ENCODE data around the gene KIRREL1. TPM values are rescaled to one million over a fixed set of nuclear protein-coding genes. Genes with fewer than 3 reads are reported as not detected.

KIRREL1 gene
- total RNA-seq, 4 donors from 2014 or later: 34.1 to 102 (median 57.4) TPM

GRCh38 chr1:158100498-158100897 is 107.1 kb downstream of the KIRREL1 start:
- no peaks in the 10 kb centered on the region for H3K36me3 ChIP-seq
- no peaks in the 10 kb centered on the region for H3K4me1 ChIP-seq
- no peak overlapping the region for H3K27ac ChIP-seq
- intact Hi-C loops (cut with DNase I; ENCODE audit: low total_unique reads): no loop called here
- TF ChIP-seq POLR2A (IDR thresholded peaks at IDR 0.05): no peak
- TF ChIP-seq, protein P1, sequence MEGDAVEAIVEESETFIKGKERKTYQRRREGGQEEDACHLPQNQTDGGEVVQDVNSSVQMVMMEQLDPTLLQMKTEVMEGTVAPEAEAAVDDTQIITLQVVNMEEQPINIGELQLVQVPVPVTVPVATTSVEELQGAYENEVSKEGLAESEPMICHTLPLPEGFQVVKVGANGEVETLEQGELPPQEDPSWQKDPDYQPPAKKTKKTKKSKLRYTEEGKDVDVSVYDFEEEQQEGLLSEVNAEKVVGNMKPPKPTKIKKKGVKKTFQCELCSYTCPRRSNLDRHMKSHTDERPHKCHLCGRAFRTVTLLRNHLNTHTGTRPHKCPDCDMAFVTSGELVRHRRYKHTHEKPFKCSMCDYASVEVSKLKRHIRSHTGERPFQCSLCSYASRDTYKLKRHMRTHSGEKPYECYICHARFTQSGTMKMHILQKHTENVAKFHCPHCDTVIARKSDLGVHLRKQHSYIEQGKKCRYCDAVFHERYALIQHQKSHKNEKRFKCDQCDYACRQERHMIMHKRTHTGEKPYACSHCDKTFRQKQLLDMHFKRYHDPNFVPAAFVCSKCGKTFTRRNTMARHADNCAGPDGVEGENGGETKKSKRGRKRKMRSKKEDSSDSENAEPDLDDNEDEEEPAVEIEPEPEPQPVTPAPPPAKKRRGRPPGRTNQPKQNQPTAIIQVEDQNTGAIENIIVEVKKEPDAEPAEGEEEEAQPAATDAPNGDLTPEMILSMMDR (IDR thresholded peaks at IDR 0.05): no peak
- H3K27me3 ChIP-seq: no peaks in the 10 kb centered on the region
- no peaks in the 10 kb centered on the region for H3K9me3 ChIP-seq
- DNase-seq: no peak
- no peak overlapping the region for H3K4me3 ChIP-seq

GRCh38 chr1:158101455-158101854 is 108.0 kb downstream of the KIRREL1 start:
- no peaks in the 10 kb centered on the region for H3K36me3 ChIP-seq
- no peak for TF ChIP-seq POLR2A (IDR thresholded peaks at IDR 0.05)
- TF ChIP-seq, protein P1 (IDR thresholded peaks at IDR 0.05): no peak
- no peaks in the 10 kb centered on the region for H3K9me3 ChIP-seq
- intact Hi-C loops (cut with DNase I; ENCODE audit: low total_unique reads): no loop called here
- H3K4me1 ChIP-seq: no peaks in the 10 kb centered on the region
- H3K27ac ChIP-seq: no peak overlapping the region
- H3K27me3 ChIP-seq: no peaks in the 10 kb centered on the region
- H3K4me3 ChIP-seq: no peak overlapping the region
- no peak for DNase-seq

- Histone ChIP-seq H3K36me3 (no peaks in the 10 kb centered on the region), H3K4me1 (no peaks in the 10 kb centered on the region), H3K4me3 (no peak overlapping the region), H3K9me3 (no peaks in the 10 kb centered on the region), H3K27ac (no peak overlapping the region), H3K27me3 (no peaks in the 10 kb centered on the region)
- DNase-seq: no peak
- TF ChIP-seq, protein P1 (IDR thresholded peaks at IDR 0.05): no peak
- no peak for TF ChIP-seq POLR2A (IDR thresholded peaks at IDR 0.05)
- intact Hi-C loops (cut with DNase I; ENCODE audit: low total_unique reads): no loop called here
Measured at GRCh38 chr1:158101927-158102326, 108.5 kb downstream of the KIRREL1 start.

DNA sequence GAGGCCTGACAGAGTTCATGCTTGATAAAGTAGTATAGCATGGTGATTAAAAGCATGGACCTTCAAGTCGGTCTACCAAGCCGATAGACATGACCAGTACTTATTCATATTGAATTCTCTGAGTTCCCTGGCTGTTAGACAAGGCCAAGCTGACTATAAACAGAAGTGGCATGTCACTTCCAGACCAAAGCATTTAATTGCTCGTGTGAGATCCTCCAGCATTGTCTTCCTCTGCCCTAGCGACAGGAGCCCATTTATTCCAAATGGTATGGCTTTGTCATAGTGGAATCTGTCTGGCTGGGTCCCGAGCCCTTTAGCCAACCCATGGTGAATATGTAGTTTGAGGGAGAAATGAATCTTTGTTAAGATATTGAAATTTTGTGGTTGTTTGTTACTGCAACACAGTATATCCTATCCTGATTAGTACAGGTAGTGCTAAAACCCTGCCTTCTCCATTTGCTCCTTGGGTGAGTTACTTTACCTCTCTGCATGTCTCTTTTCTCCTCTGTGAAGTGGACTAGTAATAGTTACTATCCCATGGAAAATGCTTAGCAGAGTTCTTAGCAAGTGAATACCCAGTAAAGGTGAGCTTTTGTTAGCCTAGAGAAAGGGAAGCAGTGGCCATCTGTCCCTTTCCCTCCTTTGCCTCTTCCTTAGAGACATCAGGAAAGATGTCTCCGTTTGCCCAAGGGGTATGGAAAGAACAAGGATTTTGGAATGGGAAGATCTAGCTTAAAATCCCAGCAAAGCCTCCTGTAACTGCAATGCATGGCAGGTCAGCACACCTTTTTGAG is 109.6 kb downstream of the KIRREL1 start:
- Histone ChIP-seq H3K4me3 (no peak overlapping the region), H3K4me1 (no peaks in the 10 kb centered on the region), H3K36me3 (no peaks in the 10 kb centered on the region), H3K9me3 (no peaks in the 10 kb centered on the region), H3K27me3 (no peaks in the 10 kb centered on the region), H3K27ac (no peak overlapping the region)
- intact Hi-C loops (cut with DNase I; ENCODE audit: low total_unique reads): no loop called here
- TF ChIP-seq, protein P1 (IDR thresholded peaks at IDR 0.05): no peak
- no peak for TF ChIP-seq POLR2A (IDR thresholded peaks at IDR 0.05)
- no peak for DNase-seq

DNA sequence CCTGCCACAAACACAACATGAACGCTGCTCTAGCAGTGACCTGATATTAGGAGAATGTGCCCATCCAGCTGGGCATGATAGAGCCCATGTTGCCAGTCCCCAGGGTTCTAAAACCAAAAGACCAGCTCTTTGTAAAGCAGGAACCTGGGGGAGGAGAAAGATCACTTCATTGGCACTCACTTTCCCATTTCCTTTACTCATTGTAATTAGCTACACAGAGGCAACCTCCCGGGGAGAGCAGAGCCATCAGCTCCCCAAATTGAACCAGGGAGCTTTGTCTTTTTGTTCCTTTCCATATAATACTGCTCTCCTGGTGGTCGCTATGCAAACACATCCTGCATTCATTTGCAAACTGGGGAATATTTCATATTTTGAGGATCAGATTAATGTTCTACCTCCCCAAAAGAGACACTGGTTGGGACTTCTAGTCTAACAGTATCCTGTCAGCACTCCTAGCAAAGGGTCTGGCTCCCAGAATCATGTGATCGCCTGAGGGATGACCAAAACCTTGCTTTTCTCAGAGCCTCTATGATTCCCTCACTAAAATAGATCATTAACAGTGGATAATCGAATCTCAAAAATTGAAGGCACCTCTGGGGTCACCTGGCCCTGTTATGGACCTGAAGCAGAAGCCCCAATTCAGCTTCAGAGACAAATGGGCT is 110.5 kb downstream of the KIRREL1 start:
- Histone ChIP-seq H3K4me3 (no peak overlapping the region), H3K36me3 (no peaks in the 10 kb centered on the region), H3K4me1 (no peaks in the 10 kb centered on the region), H3K27me3 (no peaks in the 10 kb centered on the region), H3K27ac (no peak overlapping the region), H3K9me3 (no peaks in the 10 kb centered on the region)
- TF ChIP-seq POLR2A (IDR thresholded peaks at IDR 0.05): no peak
- TF ChIP-seq, protein P1 (IDR thresholded peaks at IDR 0.05): no peak
- DNase-seq: no peak
- intact Hi-C loops (cut with DNase I; ENCODE audit: low total_unique reads): no loop called here
